Thyroid gland (tissue), 4 donors: ENCODE results near the gene USP46.

Experiments used
- CTCF ChIP-seq, 6 experiments: fragments of 200-600 bp in 3 of 6; fragments of 450-650 bp in 3 of 6; sonication (generic) in 3 of 6; IDR thresholded peaks; one replicate each; pipeline ENCODE4 v1.5.1; 2016 to 2019; ENCODE audit warnings: antibody characterized with exemption in 6 of 6, mild to moderate bottlenecking in 2 of 6, inconsistent platforms in 1 of 6, moderate library complexity in 1 of 6
- POLR2A ChIP-seq, 2 donors: fragments of 450-650 bp; IDR thresholded peaks; one replicate each; pipeline ENCODE4 v1.6.1; 2017; ENCODE audit warnings: antibody characterized with exemption in 2 of 2, mild to moderate bottlenecking in 2 of 2, moderate library complexity in 1 of 2

- TF ChIP-seq POLR2A (IDR thresholded peaks at IDR 0.05) (no peak), CTCF (IDR thresholded peaks at IDR 0.05) (no peak)
These were observed 41.6 kb downstream of the USP46 start for GRCh38 chr4:52617336-52618020.
